HCT116 (cell line): ENCODE data around the gene PARVA. TPM values are rescaled to one million over a fixed set of nuclear protein-coding genes. Genes with fewer than 3 reads are reported as not detected.

Experiments
- ATAC-seq: fragments of 200-7000 bp; cut with Tn5 transposase; 2 replicates; pipeline ENCODE4 v1.9.1; 2020; ENCODE audit warnings: mild to moderate bottlenecking, moderate library complexity
- BruUV-seq: library from RNA; stranded (reverse); fragments of 400-500 nt; replicated peaks from 2 replicates; lab custom pipeline; 2021; lab: Mats Ljungman, UMichigan
- CTCF ChIA-PET: fragments of 300-600 bp; sonication (Branson Sonifier 250); formaldehyde crosslinking; loops from one replicate; lab custom pipeline; 2021; ENCODE audit warnings: antibody characterized with exemption; lab: Charles Lee
- POLR2A ChIA-PET: fragments of 300-600, 350-600 bp; sonication (Branson Sonifier 250); formaldehyde crosslinking; loops from one replicate; lab custom pipeline; 2021; ENCODE audit warnings: antibody characterized with exemption; lab: Charles Lee
- RAD21 ChIA-PET, 2 experiments: fragments of 300-600 bp; sonication (Branson Sonifier 250); formaldehyde crosslinking; loops; one replicate each; lab custom pipeline; 2023; ENCODE audit warnings: low total read pairs in 2 of 2; ENCODE audit not compliant: uncharacterized antibody in 2 of 2, unreplicated experiment in 2 of 2, low non-redundant PET in 1 of 2; lab: Charles Lee
- DNase-seq: peaks from one replicate; pipeline ENCODE4 v3.0.0-alpha.2; 2010; ENCODE audit warnings: low read depth, low spot score
- H2AFZ ChIP-seq: fragments of 200-600 bp; shearing (Covaris generic), sonication (generic); 2 replicates; pipeline ENCODE4 v1.6.1; 2017; ENCODE audit warnings: low read depth, mixed run types, mixed read lengths, antibody characterized with exemption, low read length; ENCODE audit not compliant: poor library complexity, severe bottlenecking
- H3K27ac ChIP-seq: 2 replicates; pipeline ENCODE4 v1.5.1; 2012; ENCODE audit warnings: low read depth, low read length
- H3K27me3 ChIP-seq: fragments of 200-600 bp; sonication (generic); 2 replicates; pipeline ENCODE4 v1.6.1; 2016; ENCODE audit warnings: mixed run types, low read length, mixed read lengths; ENCODE audit not compliant: insufficient read depth
- H3K36me3 ChIP-seq, 2 experiments: fragments of 200-500 bp in 1 of 2; fragments of 200-600 bp in 1 of 2; sonication (Bioruptor generic) in 1 of 2; sonication (generic) in 1 of 2; 2 replicates each; pipeline versions ENCODE4 v1.5.1 to v1.6.1; 2014 to 2016; ENCODE audit warnings: low read length in 2 of 2, inconsistent platforms in 1 of 2, mixed read lengths in 1 of 2, mixed run types in 1 of 2; ENCODE audit not compliant: insufficient read depth in 2 of 2, control insufficient read depth in 1 of 2
- H3K4me1 ChIP-seq, 2 experiments: fragments of 200-600 bp in 1 of 2; sonication (generic) in 1 of 2; 2 replicates each; pipeline versions ENCODE4 v1.5.1 to v1.6.1; 2012 to 2017; ENCODE audit warnings: low read length in 2 of 2, inconsistent platforms in 1 of 2, mild to moderate bottlenecking in 1 of 2, mixed read lengths in 1 of 2, mixed run types in 1 of 2, moderate library complexity in 1 of 2; ENCODE audit not compliant: insufficient read depth in 2 of 2, control insufficient read depth in 1 of 2
- H3K4me2 ChIP-seq: fragments of 200-600 bp; sonication (generic); 2 replicates; pipeline ENCODE4 v1.6.1; 2017; ENCODE audit warnings: mixed run types, low read length, mixed read lengths
- H3K4me3 ChIP-seq, 2 experiments: fragments of 200-600 bp in 1 of 2; sonication (generic) in 1 of 2; replicated peaks in 1 of 2; 2 replicates each; pipeline ENCODE4 v1.5.1; 2011 to 2016; ENCODE audit warnings: low read length in 2 of 2, control low read depth in 1 of 2, low read depth in 1 of 2, mild to moderate bottlenecking in 1 of 2, mixed read lengths in 1 of 2, mixed run types in 1 of 2
- H3K79me2 ChIP-seq: fragments of 200-600 bp; sonication (generic); 2 replicates; pipeline ENCODE4 v1.6.1; 2017; ENCODE audit warnings: mild to moderate bottlenecking, mixed run types, low read length, moderate library complexity, mixed read lengths; ENCODE audit not compliant: insufficient read depth
- H3K9ac ChIP-seq: fragments of 200-600 bp; sonication (generic); 2 replicates; pipeline ENCODE4 v1.6.1; 2016; ENCODE audit warnings: low read length, mixed read lengths
- H3K9me2 ChIP-seq: fragments of 200-600 bp; sonication (generic), shearing (Covaris generic); 2 replicates; pipeline ENCODE4 v1.6.1; 2017; ENCODE audit warnings: mixed run types, mild to moderate bottlenecking, moderate library complexity; ENCODE audit not compliant: insufficient read depth
- H3K9me3 ChIP-seq, 2 experiments: fragments of 200-500 bp in 1 of 2; fragments of 200-600 bp in 1 of 2; sonication (Bioruptor generic) in 1 of 2; sonication (generic) in 1 of 2; 2 replicates each; pipeline ENCODE4 v1.6.1; 2014 to 2017; ENCODE audit warnings: low read length in 2 of 2, mixed read lengths in 2 of 2, inconsistent platforms in 1 of 2, low read depth in 1 of 2, mild to moderate bottlenecking in 1 of 2, mixed run types in 1 of 2, moderate library complexity in 1 of 2; ENCODE audit not compliant: control insufficient read depth in 1 of 2, insufficient read depth in 1 of 2
- H4K20me1 ChIP-seq: fragments of 200-600 bp; sonication (generic), shearing (Covaris generic); 2 replicates; pipeline ENCODE4 v1.6.1; 2017; ENCODE audit warnings: mixed run types, mild to moderate bottlenecking, moderate library complexity; ENCODE audit not compliant: insufficient read depth
- CBX3 ChIP-seq: IDR thresholded peaks from 2 replicates; pipeline ENCODE4 v1.6.1; 2012; ENCODE audit warnings: low read depth
- EZH2 ChIP-seq: fragments of 200-600 bp; sonication (generic); IDR thresholded peaks from 2 replicates; pipeline ENCODE4 v1.6.1; 2017; ENCODE audit warnings: antibody characterized with exemption, mixed run types
- EZH2phosphoT487 ChIP-seq: fragments of 200-600 bp; IDR thresholded peaks from 2 replicates; pipeline ENCODE4 v1.6.1; 2018; ENCODE audit warnings: antibody characterized with exemption, borderline replicate concordance
- FOSL1 ChIP-seq: IDR thresholded peaks from 2 replicates; pipeline ENCODE4 v1.6.1; 2012; ENCODE audit warnings: low read depth
- POLR2A ChIP-seq: IDR thresholded peaks from 2 replicates; pipeline ENCODE4 v1.7.0; 2011; ENCODE audit warnings: borderline replicate concordance; ENCODE audit not compliant: insufficient read depth, insufficient read length; ENCODE audit errors: extremely low read depth
- POLR2AphosphoS5 ChIP-seq: IDR thresholded peaks from 2 replicates; pipeline ENCODE4 v1.6.1; 2011; ENCODE audit warnings: mild to moderate bottlenecking, low read depth, low read length, moderate library complexity
- RAD21 ChIP-seq: IDR thresholded peaks from 2 replicates; pipeline ENCODE4 v1.6.1; 2012; ENCODE audit warnings: low read depth, mild to moderate bottlenecking
- SP1 ChIP-seq: IDR thresholded peaks from 2 replicates; pipeline ENCODE4 v1.6.1; 2012; ENCODE audit warnings: low read depth
- SRF ChIP-seq: IDR thresholded peaks from 2 replicates; pipeline ENCODE4 v1.6.1; 2012; ENCODE audit warnings: low read depth
- YY1 ChIP-seq: IDR thresholded peaks from 2 replicates; pipeline ENCODE4 v1.6.1; 2011; ENCODE audit warnings: low read length, low read depth, moderate library complexity, mild to moderate bottlenecking; ENCODE audit not compliant: insufficient replicate concordance; ENCODE audit errors: extremely low read depth
- ZBTB33 ChIP-seq: IDR thresholded peaks from 2 replicates; pipeline ENCODE4 v1.6.1; 2011; ENCODE audit warnings: mild to moderate bottlenecking, low read length, moderate library complexity; ENCODE audit not compliant: insufficient replicate concordance; ENCODE audit errors: extremely low read depth
- intact Hi-C: fragments of 100-400 bp; cut with micrococcal nuclease; formaldehyde crosslinking; loops from 2 replicates; pipeline ENCODE4 v1.10.0; 2022
- total RNA-seq: library from RNA; stranded (reverse); gene quantifications from one replicate; pipeline ENCODE4 v1.2.1, GENCODE V29; 2021; ENCODE audit not compliant: unreplicated experiment
- TF ChIP-seq, protein P1 (sequence below): IDR thresholded peaks from 2 replicates; pipeline ENCODE4 v1.6.1; 2012

PARVA gene
- total RNA-seq, 1 experiment from 2014 or later, result 18.4 TPM

DNA sequence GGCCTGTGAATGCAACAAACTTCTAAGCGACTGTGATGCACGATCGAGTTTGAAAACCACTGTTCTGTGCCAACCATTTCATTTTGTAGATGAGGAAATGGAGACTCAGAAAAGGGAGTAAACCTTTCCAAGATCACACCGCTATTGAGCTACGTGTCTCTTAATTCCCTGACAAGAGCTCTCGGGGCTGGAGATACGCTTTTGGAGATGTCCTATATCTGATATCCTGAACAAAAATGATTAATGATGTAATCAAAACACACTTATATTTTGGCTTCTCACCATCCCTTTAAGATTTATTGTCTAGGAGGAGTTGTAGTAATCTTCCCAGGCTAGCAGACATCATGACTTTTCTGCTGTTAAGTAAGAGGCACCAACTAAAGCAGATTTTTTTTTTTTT, 1.7 kb upstream of the PARVA start:
- no peak overlapping the region for H3K4me2 ChIP-seq
- DNase-seq (no peak), ATAC-seq (no peak)
- no peak overlapping the region for H3K4me3 ChIP-seq
- H4K20me1 ChIP-seq, result no peaks in the 10 kb centered on the region
- H3K36me3 ChIP-seq, result no peaks in the 10 kb centered on the region
- no peak overlapping the region for H3K9ac ChIP-seq
- TF ChIP-seq, protein P1, sequence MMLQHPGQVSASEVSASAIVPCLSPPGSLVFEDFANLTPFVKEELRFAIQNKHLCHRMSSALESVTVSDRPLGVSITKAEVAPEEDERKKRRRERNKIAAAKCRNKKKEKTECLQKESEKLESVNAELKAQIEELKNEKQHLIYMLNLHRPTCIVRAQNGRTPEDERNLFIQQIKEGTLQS, result no peak
- TF ChIP-seq POLR2AphosphoS5, result no peak
- no peak for TF ChIP-seq EZH2
- TF ChIP-seq CBX3, result no peak
- TF ChIP-seq SRF, result no peak
- TF ChIP-seq FOSL1, result no peak
- no peak for TF ChIP-seq ZBTB33
- no peak for TF ChIP-seq POLR2A
- no peak for TF ChIP-seq RAD21
- TF ChIP-seq SP1, result no peak
- no peak for TF ChIP-seq YY1
- TF ChIP-seq EZH2phosphoT487, result no peak
- H3K4me1 ChIP-seq, result peaks cover 4 to 21% of the 10 kb centered on the region in 2 experiments; a peak in 3 of 4 replicates
- ChIA-PET POLR2A (no interaction called here), RAD21 (no interaction called here), CTCF (no interaction called here)
- intact Hi-C loops, result no loop called here
- no peak overlapping the region for H3K27ac ChIP-seq
- no peaks in the 10 kb centered on the region for H3K9me3 ChIP-seq
- H2AFZ ChIP-seq, result no peak overlapping the region
- no peaks in the 10 kb centered on the region for H3K27me3 ChIP-seq
- no TSS peak for BruUV-seq
- H3K9me2 ChIP-seq, result no peaks in the 10 kb centered on the region
- no peaks in the 10 kb centered on the region; the same call in 1 of the 2 replicates for H3K79me2 ChIP-seq
